ENCODE results near the gene PIGL.

Gene PIGL

GRCh38 chr17:16250635-16251034 is 33.6 kb downstream of the PIGL start:
- no peaks in the 10 kb centered on the region for H3K36me3 ChIP-seq (ENCODE audit: control insufficient read depth in 5 of 5, insufficient read depth in 5 of 5, low read length in 5 of 5)
- no peak overlapping the region for H3K27ac ChIP-seq (ENCODE audit: low read depth, low read length)
- H3K4me3 ChIP-seq (ENCODE audit: low read depth in 1 of 5, low read length in 5 of 5): no peak overlapping the region
- H3K9ac ChIP-seq (ENCODE audit: low read length in 5 of 5): no peak overlapping the region
- H3K9me3 ChIP-seq (ENCODE audit: control insufficient read depth in 5 of 5, low read length in 5 of 5): no peaks in the 10 kb centered on the region
- no peaks in the 10 kb centered on the region for H3K27me3 ChIP-seq (ENCODE audit: control insufficient read depth in 5 of 5, insufficient read depth in 4 of 5, low read length in 5 of 5)
- peaks cover under 1 to 14% (median 10%) of the 10 kb centered on the region in 5 donors for H3K4me1 ChIP-seq (ENCODE audit: control insufficient read depth in 5 of 5, insufficient read depth in 5 of 5, low read length in 5 of 5)

- H3K4me1 ChIP-seq (ENCODE audit: control insufficient read depth in 5 of 5, insufficient read depth in 5 of 5, low read length in 5 of 5): peaks cover 3 to 18% (median 15%) of the 10 kb centered on the region in 5 donors
Observed at GRCh38 chr17:16251043-16251442, 34.0 kb downstream of the PIGL start.

DNA sequence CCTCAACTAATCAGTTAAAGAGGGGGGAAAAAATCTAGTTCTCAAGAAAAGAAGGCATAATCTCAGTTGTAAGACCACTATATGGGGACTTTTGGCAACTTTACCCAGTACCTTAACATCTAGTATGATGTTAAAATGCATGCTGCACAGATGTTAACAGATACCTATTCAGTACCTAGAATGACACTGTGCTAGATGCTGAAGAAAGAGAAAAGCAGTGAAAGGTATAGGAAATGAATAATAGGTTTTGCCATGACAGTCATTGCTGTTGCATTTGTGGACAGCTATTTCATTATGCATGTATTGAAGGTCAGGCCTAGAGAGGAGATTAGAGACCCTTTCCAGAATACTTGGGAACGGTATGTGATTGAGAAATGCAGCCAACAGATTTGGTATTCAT is 34.5 kb downstream of the PIGL start:
- H3K4me1 ChIP-seq (ENCODE audit: control insufficient read depth in 5 of 5, insufficient read depth in 5 of 5, low read length in 5 of 5): peaks cover 3 to 23% (median 20%) of the 10 kb centered on the region in 5 donors
- no peak overlapping the region for H3K4me3 ChIP-seq (ENCODE audit: low read depth in 1 of 5, low read length in 5 of 5)
- no peak overlapping the region for H3K27ac ChIP-seq (ENCODE audit: low read depth, low read length)
- no peaks in the 10 kb centered on the region for H3K9me3 ChIP-seq (ENCODE audit: control insufficient read depth in 5 of 5, low read length in 5 of 5)
- no peak overlapping the region for H3K9ac ChIP-seq (ENCODE audit: low read length in 5 of 5)
- no peaks in the 10 kb centered on the region for H3K36me3 ChIP-seq (ENCODE audit: control insufficient read depth in 5 of 5, insufficient read depth in 5 of 5, low read length in 5 of 5)
- H3K27me3 ChIP-seq (ENCODE audit: control insufficient read depth in 5 of 5, insufficient read depth in 4 of 5, low read length in 5 of 5): no peaks in the 10 kb centered on the region

More at GRCh38 chr17:16251043-16251442, 34.0 kb downstream of the PIGL start:
- H3K36me3 ChIP-seq (ENCODE audit: control insufficient read depth in 5 of 5, insufficient read depth in 5 of 5, low read length in 5 of 5): no peaks in the 10 kb centered on the region
- no peak overlapping the region for H3K27ac ChIP-seq (ENCODE audit: low read depth, low read length)
- no peaks in the 10 kb centered on the region for H3K9me3 ChIP-seq (ENCODE audit: control insufficient read depth in 5 of 5, low read length in 5 of 5)
- H3K9ac ChIP-seq (ENCODE audit: low read length in 5 of 5): no peak overlapping the region
- H3K4me3 ChIP-seq (ENCODE audit: low read depth in 1 of 5, low read length in 5 of 5): no peak overlapping the region
- no peaks in the 10 kb centered on the region for H3K27me3 ChIP-seq (ENCODE audit: control insufficient read depth in 5 of 5, insufficient read depth in 4 of 5, low read length in 5 of 5)

- Histone ChIP-seq H3K4me1 (ENCODE audit: control insufficient read depth in 5 of 5, insufficient read depth in 5 of 5, low read length in 5 of 5) (peaks cover 3 to 41% (median 30%) of the 10 kb centered on the region in 5 donors), H3K9me3 (ENCODE audit: control insufficient read depth in 5 of 5, low read length in 5 of 5) (no peaks in the 10 kb centered on the region), H3K9ac (ENCODE audit: low read length in 5 of 5) (peak overlapping the region in 3 of 5 donors; percentile 19 to 71 (median 20)), H3K4me3 (ENCODE audit: low read depth in 1 of 5, low read length in 5 of 5) (peak overlapping the region in 2 of 5 donors; percentile 14 to 45), H3K36me3 (ENCODE audit: control insufficient read depth in 5 of 5, insufficient read depth in 5 of 5, low read length in 5 of 5) (no peaks in the 10 kb centered on the region), H3K27ac (ENCODE audit: low read depth, low read length) (peak overlapping the region; percentile 85), H3K27me3 (ENCODE audit: control insufficient read depth in 5 of 5, insufficient read depth in 4 of 5, low read length in 5 of 5) (no peaks in the 10 kb centered on the region)
Observed at GRCh38 chr17:16254773-16255400, 37.9 kb downstream of the PIGL start.

DNA sequence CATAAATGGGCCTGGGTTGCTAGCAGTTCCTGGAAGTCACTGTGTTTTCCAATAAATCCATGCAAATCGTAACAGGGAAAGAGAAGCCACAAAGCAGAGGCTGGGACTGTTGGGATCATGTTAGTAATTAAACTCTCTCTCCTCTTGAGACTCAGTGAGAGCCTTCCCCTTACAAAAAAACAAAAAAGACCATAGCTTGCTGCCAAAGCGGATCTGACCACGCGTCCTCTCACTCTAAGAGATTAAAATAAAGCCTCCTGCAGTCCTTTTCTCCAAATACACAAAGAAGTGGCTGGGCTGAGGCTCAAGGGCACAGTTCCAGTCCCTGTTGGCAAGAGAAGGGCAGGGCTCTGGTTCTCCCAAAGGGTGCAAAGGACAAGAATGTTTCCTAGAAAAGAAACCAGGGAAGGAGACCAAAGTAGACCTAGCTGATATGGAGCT is 38.5 kb downstream of the PIGL start:
- H3K9ac ChIP-seq (ENCODE audit: low read length in 5 of 5): peak overlapping the region in 4 of 5 donors; percentile 19 to 71 (median 32)
- peak overlapping the region; percentile 85 for H3K27ac ChIP-seq (ENCODE audit: low read depth, low read length)
- H3K4me3 ChIP-seq (ENCODE audit: low read depth in 1 of 5, low read length in 5 of 5): peak overlapping the region in 4 of 5 donors; percentile 14 to 45 (median 30)

DNA sequence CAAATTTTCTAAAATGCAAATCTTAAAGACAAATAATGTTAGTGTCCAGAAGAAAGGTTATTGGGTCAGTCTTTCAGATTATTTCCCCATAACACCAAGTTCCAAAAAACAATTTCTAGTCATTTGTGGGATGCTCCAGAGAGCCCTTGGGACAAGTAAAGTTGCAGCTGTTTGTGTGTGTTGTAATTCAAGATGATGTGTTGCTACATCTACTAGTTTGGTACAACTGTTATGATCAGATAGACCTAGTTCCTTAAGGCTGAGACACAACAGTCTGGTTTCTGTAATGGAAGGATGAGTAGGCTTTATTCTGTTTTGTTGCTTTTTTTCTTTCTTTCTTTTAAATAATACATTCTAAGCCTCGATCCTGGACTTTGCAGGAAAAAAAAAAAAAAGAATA is 41.9 kb downstream of the PIGL start:
- Histone ChIP-seq H3K36me3 (ENCODE audit: control insufficient read depth in 5 of 5, insufficient read depth in 5 of 5, low read length in 5 of 5) (no peaks in the 10 kb centered on the region), H3K4me3 (ENCODE audit: low read depth in 1 of 5, low read length in 5 of 5) (no peak overlapping the region), H3K27ac (ENCODE audit: low read depth, low read length) (peak overlapping the region; percentile 47), H3K27me3 (ENCODE audit: control insufficient read depth in 5 of 5, insufficient read depth in 4 of 5, low read length in 5 of 5) (no peaks in the 10 kb centered on the region), H3K9me3 (ENCODE audit: control insufficient read depth in 5 of 5, low read length in 5 of 5) (no peaks in the 10 kb centered on the region), H3K4me1 (ENCODE audit: control insufficient read depth in 5 of 5, insufficient read depth in 5 of 5, low read length in 5 of 5) (peaks cover 4 to 47% (median 37%) of the 10 kb centered on the region in 5 donors), H3K9ac (ENCODE audit: low read length in 5 of 5) (no peak overlapping the region)

More for the DNA sequence above, 38.5 kb downstream of the PIGL start:
- H3K36me3 ChIP-seq (ENCODE audit: control insufficient read depth in 5 of 5, insufficient read depth in 5 of 5, low read length in 5 of 5): no peaks in the 10 kb centered on the region
- H3K27me3 ChIP-seq (ENCODE audit: control insufficient read depth in 5 of 5, insufficient read depth in 4 of 5, low read length in 5 of 5): no peaks in the 10 kb centered on the region
- peaks cover 4 to 47% (median 36%) of the 10 kb centered on the region in 5 donors for H3K4me1 ChIP-seq (ENCODE audit: control insufficient read depth in 5 of 5, insufficient read depth in 5 of 5, low read length in 5 of 5)
- no peaks in the 10 kb centered on the region for H3K9me3 ChIP-seq (ENCODE audit: control insufficient read depth in 5 of 5, low read length in 5 of 5)

DNA sequence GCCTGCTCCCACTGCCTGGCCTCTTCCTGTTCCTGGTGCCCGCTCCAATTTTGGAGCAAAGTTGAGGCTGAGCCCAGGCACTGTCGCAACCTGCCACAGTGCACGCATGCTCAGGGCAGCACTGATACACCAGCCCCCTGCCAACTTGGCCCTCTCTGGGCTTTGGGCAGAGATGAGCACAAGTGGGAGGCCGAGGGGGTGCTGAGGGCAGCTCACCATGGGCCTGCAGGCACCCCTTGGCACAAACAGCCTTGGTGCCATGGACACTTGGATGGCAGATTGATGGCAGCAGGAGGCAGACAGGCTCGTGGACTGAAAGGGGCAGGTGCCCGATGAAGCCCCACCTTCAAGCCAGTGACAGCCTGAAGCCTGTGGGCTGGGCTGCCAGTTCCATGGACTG is 42.9 kb downstream of the PIGL start:
- H3K27ac ChIP-seq (ENCODE audit: low read depth, low read length): peak overlapping the region; percentile 46
- peak overlapping the region in 1 of 5 donors; percentile 33 for H3K4me3 ChIP-seq (ENCODE audit: low read depth in 1 of 5, low read length in 5 of 5)
- no peaks in the 10 kb centered on the region for H3K27me3 ChIP-seq (ENCODE audit: control insufficient read depth in 5 of 5, insufficient read depth in 4 of 5, low read length in 5 of 5)
- peaks cover 4 to 45% (median 34%) of the 10 kb centered on the region in 5 donors for H3K4me1 ChIP-seq (ENCODE audit: control insufficient read depth in 5 of 5, insufficient read depth in 5 of 5, low read length in 5 of 5)
- H3K9ac ChIP-seq (ENCODE audit: low read length in 5 of 5): no peak overlapping the region
- no peaks in the 10 kb centered on the region for H3K36me3 ChIP-seq (ENCODE audit: control insufficient read depth in 5 of 5, insufficient read depth in 5 of 5, low read length in 5 of 5)
- H3K9me3 ChIP-seq (ENCODE audit: control insufficient read depth in 5 of 5, low read length in 5 of 5): no peaks in the 10 kb centered on the region

DNA sequence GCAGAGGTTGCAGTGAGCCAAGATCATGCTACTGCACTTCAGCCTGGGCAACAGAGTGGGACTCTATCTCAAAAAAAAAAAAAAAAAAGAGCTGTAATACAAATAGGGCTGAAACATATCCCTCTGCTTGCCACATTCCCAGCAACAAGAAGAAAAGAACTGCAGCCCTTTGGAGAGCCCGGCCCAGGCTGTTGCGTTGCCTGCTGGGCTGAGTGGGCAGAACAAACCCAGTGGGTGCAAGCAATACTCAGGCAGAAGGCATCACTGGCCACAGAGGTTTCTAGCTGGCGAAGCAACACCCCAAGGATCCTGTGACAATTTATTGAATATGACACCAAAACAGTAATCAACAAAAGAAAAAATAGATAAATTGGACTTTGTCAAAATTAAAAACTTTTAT is 44.0 kb downstream of the PIGL start:
- no peak overlapping the region for H3K9ac ChIP-seq (ENCODE audit: low read length in 5 of 5)
- H3K4me3 ChIP-seq (ENCODE audit: low read depth in 1 of 5, low read length in 5 of 5): no peak overlapping the region
- peaks cover 1 to 34% (median 23%) of the 10 kb centered on the region in 5 donors for H3K4me1 ChIP-seq (ENCODE audit: control insufficient read depth in 5 of 5, insufficient read depth in 5 of 5, low read length in 5 of 5)
- no peak overlapping the region for H3K27ac ChIP-seq (ENCODE audit: low read depth, low read length)
- H3K36me3 ChIP-seq (ENCODE audit: control insufficient read depth in 5 of 5, insufficient read depth in 5 of 5, low read length in 5 of 5): no peaks in the 10 kb centered on the region
- H3K27me3 ChIP-seq (ENCODE audit: control insufficient read depth in 5 of 5, insufficient read depth in 4 of 5, low read length in 5 of 5): no peaks in the 10 kb centered on the region
- no peaks in the 10 kb centered on the region for H3K9me3 ChIP-seq (ENCODE audit: control insufficient read depth in 5 of 5, low read length in 5 of 5)

- H3K9me3 ChIP-seq (ENCODE audit: control insufficient read depth in 5 of 5, low read length in 5 of 5): no peaks in the 10 kb centered on the region
- H3K4me3 ChIP-seq (ENCODE audit: low read depth in 1 of 5, low read length in 5 of 5): no peak overlapping the region
- H3K27ac ChIP-seq (ENCODE audit: low read depth, low read length): no peak overlapping the region
- H3K36me3 ChIP-seq (ENCODE audit: control insufficient read depth in 5 of 5, insufficient read depth in 5 of 5, low read length in 5 of 5): no peaks in the 10 kb centered on the region
- no peak overlapping the region for H3K9ac ChIP-seq (ENCODE audit: low read length in 5 of 5)
- H3K4me1 ChIP-seq (ENCODE audit: control insufficient read depth in 5 of 5, insufficient read depth in 5 of 5, low read length in 5 of 5): peaks cover 1 to 24% (median 14%) of the 10 kb centered on the region in 5 donors
- H3K27me3 ChIP-seq (ENCODE audit: control insufficient read depth in 5 of 5, insufficient read depth in 4 of 5, low read length in 5 of 5): no peaks in the 10 kb centered on the region
Observed at GRCh38 chr17:16262201-16262600, 45.2 kb downstream of the PIGL start.

DNA sequence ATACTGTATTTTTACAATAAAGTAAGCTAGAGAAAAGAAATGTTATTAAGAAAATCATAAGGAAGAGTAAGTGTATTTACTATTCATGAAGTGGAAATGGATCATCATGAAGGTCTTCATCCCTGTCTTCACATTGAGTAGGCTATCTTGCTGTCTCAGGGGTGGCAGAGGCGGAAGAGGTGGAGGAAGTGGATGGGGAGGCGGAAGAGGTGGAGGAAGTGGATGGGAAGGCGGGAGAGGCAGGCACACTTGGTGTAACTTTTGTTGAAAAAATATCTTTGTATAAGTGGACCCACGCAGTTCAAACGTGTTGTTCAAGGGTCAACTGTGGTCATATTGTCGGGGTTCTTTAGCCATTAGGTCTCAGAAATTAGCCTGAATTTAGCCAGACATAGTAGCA is 50.2 kb downstream of the PIGL start:
- Histone ChIP-seq H3K27ac (ENCODE audit: low read depth, low read length) (no peak overlapping the region), H3K27me3 (ENCODE audit: control insufficient read depth in 5 of 5, insufficient read depth in 4 of 5, low read length in 5 of 5) (no peaks in the 10 kb centered on the region), H3K4me1 (ENCODE audit: control insufficient read depth in 5 of 5, insufficient read depth in 5 of 5, low read length in 5 of 5) (peaks cover 0 to 4% (median 0%) of the 10 kb centered on the region in 5 donors), H3K4me3 (ENCODE audit: low read depth in 1 of 5, low read length in 5 of 5) (no peak overlapping the region), H3K9ac (ENCODE audit: low read length in 5 of 5) (no peak overlapping the region), H3K36me3 (ENCODE audit: control insufficient read depth in 5 of 5, insufficient read depth in 5 of 5, low read length in 5 of 5) (no peaks in the 10 kb centered on the region), H3K9me3 (ENCODE audit: control insufficient read depth in 5 of 5, low read length in 5 of 5) (no peaks in the 10 kb centered on the region)

Measured in subcutaneous abdominal adipose tissue (tissue), 5 donors.